DND-41 (cell line): Measurements from ENCODE around the gene TCF7L2.

ENCODE experiments used
- ATAC-seq: fragments of 200-7000 bp; cut with Tn5 transposase; 3 replicates; pipeline ENCODE4 v1.9.1; 2021; ENCODE audit warnings: low read depth; ENCODE audit not compliant: insufficient read depth
- DNase-seq: peaks from one replicate; pipeline ENCODE4 v3.0.0-alpha.2; 2020
- H2AFZ ChIP-seq: 2 replicates; pipeline ENCODE4 v1.6.0; 2012; ENCODE audit warnings: low read depth, low read length
- H3K27ac ChIP-seq: 2 replicates; pipeline ENCODE4 v1.5.1; 2012; ENCODE audit warnings: low read length, inconsistent platforms
- H3K27me3 ChIP-seq: fragments of 200-600 bp; sonication (generic); 2 replicates; pipeline ENCODE4 v1.6.0; 2012; ENCODE audit warnings: low read length, mild to moderate bottlenecking, inconsistent platforms; ENCODE audit not compliant: insufficient read depth, poor library complexity
- H3K36me3 ChIP-seq: 2 replicates; pipeline ENCODE4 v1.5.1; 2012; ENCODE audit warnings: low read length, inconsistent platforms; ENCODE audit not compliant: insufficient read depth
- H3K4me1 ChIP-seq: 2 replicates; pipeline ENCODE4 v1.5.1; 2012; ENCODE audit warnings: mild to moderate bottlenecking, low read length; ENCODE audit not compliant: insufficient read depth
- H3K4me2 ChIP-seq: 2 replicates; pipeline ENCODE4 v1.6.0; 2012; ENCODE audit warnings: mild to moderate bottlenecking, moderate library complexity, low read length, inconsistent platforms; ENCODE audit not compliant: insufficient read depth
- H3K4me3 ChIP-seq, 2 experiments: fragments of 200-600 bp in 1 of 2; shearing (Covaris generic) in 1 of 2; 2 replicates each; pipeline ENCODE4 v1.5.1; 2012 to 2016; ENCODE audit warnings: inconsistent platforms in 2 of 2, low read length in 2 of 2, mild to moderate bottlenecking in 2 of 2, low read depth in 1 of 2, moderate library complexity in 1 of 2
- H3K79me2 ChIP-seq: 2 replicates; pipeline ENCODE4 v1.6.0; 2012; ENCODE audit warnings: low read length, inconsistent platforms; ENCODE audit not compliant: insufficient read depth
- H3K9ac ChIP-seq: 2 replicates; pipeline ENCODE4 v1.6.0; 2012; ENCODE audit warnings: low read depth, mild to moderate bottlenecking, inconsistent platforms, low read length, moderate library complexity
- H3K9me3 ChIP-seq: 2 replicates; pipeline ENCODE4 v1.5.1; 2012; ENCODE audit warnings: low read length, moderate library complexity, mild to moderate bottlenecking, inconsistent platforms; ENCODE audit not compliant: insufficient read depth, severe bottlenecking
- H4K20me1 ChIP-seq: 2 replicates; pipeline ENCODE4 v1.6.0; 2012; ENCODE audit warnings: low read length; ENCODE audit not compliant: insufficient read depth
- EZH2 ChIP-seq: IDR thresholded peaks from 3 replicates; pipeline ENCODE4 v1.6.1; 2012; ENCODE audit warnings: borderline replicate concordance, low read depth, mild to moderate bottlenecking, moderate library complexity, low read length, inconsistent platforms; ENCODE audit not compliant: severe bottlenecking
- TF ChIP-seq, protein P1 (sequence below): IDR thresholded peaks from 2 replicates; pipeline ENCODE4 v1.5.1; 2012; ENCODE audit warnings: borderline replicate concordance, low read length, moderate library complexity, mild to moderate bottlenecking; ENCODE audit not compliant: poor library complexity, severe bottlenecking; ENCODE audit errors: extremely low read depth

The TCF7L2 gene

DNA sequence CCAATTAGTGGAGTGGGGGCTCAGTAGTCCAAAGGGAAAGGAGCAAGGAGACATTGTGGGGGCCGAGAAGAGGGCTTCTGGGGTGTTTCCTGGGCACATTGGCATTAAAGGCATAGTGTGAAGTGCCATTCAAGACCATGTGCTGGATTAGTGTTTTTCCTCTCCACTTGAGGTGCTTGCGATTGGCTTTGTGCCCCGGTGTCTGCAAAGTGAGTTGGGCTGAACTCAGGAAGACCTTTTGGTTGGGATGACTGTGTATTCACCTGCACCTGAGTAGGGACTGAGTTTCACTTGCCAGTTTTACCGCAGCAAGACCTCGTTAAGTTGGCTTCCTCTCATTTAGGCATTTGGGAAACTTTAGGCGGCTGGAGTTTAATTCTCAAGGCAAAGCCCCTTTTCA, 73.0 kb downstream of the TCF7L2 start:
- Histone ChIP-seq H3K27me3 (no peaks in the 10 kb centered on the region), H3K79me2 (peaks cover 81% of the 10 kb centered on the region), H3K9ac (no peak overlapping the region), H3K27ac (no peak overlapping the region), H2AFZ (no peak overlapping the region), H4K20me1 (peaks cover 71% of the 10 kb centered on the region), H3K36me3 (peaks cover 3% of the 10 kb centered on the region; the same call in 1 of the 2 replicates), H3K9me3 (no peaks in the 10 kb centered on the region), H3K4me1 (peaks cover 3% of the 10 kb centered on the region; the same call in 1 of the 2 replicates), H3K4me2 (no peak overlapping the region), H3K4me3 (no peak overlapping the region)
- TF ChIP-seq, protein P1, sequence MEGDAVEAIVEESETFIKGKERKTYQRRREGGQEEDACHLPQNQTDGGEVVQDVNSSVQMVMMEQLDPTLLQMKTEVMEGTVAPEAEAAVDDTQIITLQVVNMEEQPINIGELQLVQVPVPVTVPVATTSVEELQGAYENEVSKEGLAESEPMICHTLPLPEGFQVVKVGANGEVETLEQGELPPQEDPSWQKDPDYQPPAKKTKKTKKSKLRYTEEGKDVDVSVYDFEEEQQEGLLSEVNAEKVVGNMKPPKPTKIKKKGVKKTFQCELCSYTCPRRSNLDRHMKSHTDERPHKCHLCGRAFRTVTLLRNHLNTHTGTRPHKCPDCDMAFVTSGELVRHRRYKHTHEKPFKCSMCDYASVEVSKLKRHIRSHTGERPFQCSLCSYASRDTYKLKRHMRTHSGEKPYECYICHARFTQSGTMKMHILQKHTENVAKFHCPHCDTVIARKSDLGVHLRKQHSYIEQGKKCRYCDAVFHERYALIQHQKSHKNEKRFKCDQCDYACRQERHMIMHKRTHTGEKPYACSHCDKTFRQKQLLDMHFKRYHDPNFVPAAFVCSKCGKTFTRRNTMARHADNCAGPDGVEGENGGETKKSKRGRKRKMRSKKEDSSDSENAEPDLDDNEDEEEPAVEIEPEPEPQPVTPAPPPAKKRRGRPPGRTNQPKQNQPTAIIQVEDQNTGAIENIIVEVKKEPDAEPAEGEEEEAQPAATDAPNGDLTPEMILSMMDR = no peak
- TF ChIP-seq EZH2 = no peak
- ATAC-seq = no peak
- no peak for DNase-seq

DNA sequence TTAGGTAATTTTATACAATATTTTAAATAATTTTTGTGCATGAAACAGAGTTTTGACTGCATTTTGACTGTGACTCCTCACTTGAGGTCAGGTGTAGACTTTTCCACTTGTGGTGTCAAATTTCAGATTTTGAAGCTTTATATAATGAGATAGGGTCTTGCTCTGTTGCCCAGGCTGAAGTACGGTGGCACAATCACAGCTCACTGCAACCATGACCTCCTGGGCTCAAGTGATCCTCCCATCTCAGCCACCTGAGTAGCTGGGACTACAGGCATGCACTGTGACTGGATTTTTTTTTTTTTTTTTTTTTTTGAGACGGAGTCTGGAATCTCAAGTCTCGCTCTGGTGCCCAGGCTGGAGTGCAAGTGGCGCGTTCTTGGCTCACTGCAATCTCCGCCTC, 74.9 kb downstream of the TCF7L2 start:
- DNase-seq (no peak), ATAC-seq (no peak)
- H2AFZ ChIP-seq = no peak overlapping the region
- H3K9me3 ChIP-seq = no peaks in the 10 kb centered on the region
- H3K4me1 ChIP-seq = peaks cover 3% of the 10 kb centered on the region; the same call in 1 of the 2 replicates
- H3K4me3 ChIP-seq = no peak overlapping the region
- H3K27ac ChIP-seq = no peak overlapping the region
- H3K27me3 ChIP-seq = no peaks in the 10 kb centered on the region
- no peak overlapping the region for H3K4me2 ChIP-seq
- H3K9ac ChIP-seq = no peak overlapping the region
- H3K79me2 ChIP-seq = peaks cover 82% of the 10 kb centered on the region
- no peak for TF ChIP-seq EZH2
- TF ChIP-seq, protein P1 = no peak
- H3K36me3 ChIP-seq = peaks cover 3% of the 10 kb centered on the region; the same call in 1 of the 2 replicates
- H4K20me1 ChIP-seq = peaks cover 62% of the 10 kb centered on the region

DNA sequence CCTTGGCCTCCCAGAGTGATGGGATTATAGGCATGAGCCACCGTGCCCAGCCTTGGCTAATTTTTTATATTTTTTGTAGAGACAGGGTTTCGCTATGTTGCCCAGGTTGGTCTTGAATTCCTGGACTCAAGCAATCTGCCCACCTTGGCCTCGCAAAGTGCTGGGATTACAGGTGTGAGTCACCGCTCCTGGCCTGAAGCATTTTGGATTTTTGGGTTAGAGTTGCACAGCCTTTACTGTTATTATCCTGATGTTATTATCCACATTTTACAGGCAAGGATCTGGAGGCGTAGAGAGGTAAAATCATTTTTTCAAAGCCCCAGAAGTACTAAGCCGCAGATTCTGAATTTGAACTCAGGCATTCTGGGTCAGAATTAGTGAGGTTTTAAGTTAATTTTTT, 75.4 kb downstream of the TCF7L2 start:
- Histone ChIP-seq H3K79me2 (peaks cover 82% of the 10 kb centered on the region), H3K9ac (no peak overlapping the region), H4K20me1 (peaks cover 62% of the 10 kb centered on the region), H3K4me1 (peaks cover 3% of the 10 kb centered on the region; the same call in 1 of the 2 replicates), H2AFZ (no peak overlapping the region), H3K27me3 (no peaks in the 10 kb centered on the region), H3K4me3 (no peak overlapping the region), H3K27ac (no peak overlapping the region), H3K4me2 (no peak overlapping the region), H3K9me3 (no peaks in the 10 kb centered on the region), H3K36me3 (peaks cover 3% of the 10 kb centered on the region; the same call in 1 of the 2 replicates)
- ATAC-seq (no peak), DNase-seq (no peak)
- TF ChIP-seq, protein P1 = no peak
- no peak for TF ChIP-seq EZH2
